Measurements from ENCODE around the gene AVPR2. TPM values are rescaled to one million over a fixed set of nuclear protein-coding genes. Genes with fewer than 3 reads are reported as not detected.

The AVPR2 gene
- total RNA-seq, 1 donor from 2014 or later: 3.0 TPM

DNA sequence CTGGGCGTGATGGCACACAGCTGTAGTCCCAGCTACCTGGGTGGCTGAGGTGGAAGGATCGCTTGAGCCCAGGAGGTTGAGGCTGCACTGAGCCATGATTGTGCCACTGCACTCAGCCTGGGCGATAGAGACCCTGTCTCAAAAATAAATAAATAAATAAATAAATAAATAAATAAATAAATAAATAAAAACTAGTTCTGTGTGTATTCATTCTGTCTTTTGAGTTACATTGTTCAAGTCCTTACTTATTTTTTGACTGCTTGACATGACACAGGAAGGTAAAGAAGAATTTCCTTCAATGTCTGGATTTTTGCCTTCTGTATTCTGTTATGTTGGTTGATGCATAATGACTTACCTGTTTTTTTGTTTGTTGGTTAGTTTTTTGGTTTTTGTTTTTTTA lies 32.6 kb downstream of the AVPR2 start:
- peaks cover 5% of the 10 kb centered on the region for H3K36me3 ChIP-seq
- no peak for DNase-seq
- H3K27ac ChIP-seq: no peak overlapping the region
- ATAC-seq: no peak
- no peaks in the 10 kb centered on the region for H3K9me3 ChIP-seq
- no peaks in the 10 kb centered on the region for H3K27me3 ChIP-seq
- H3K4me1 ChIP-seq: peaks cover 3% of the 10 kb centered on the region
- no peak overlapping the region for H3K4me3 ChIP-seq
- intact Hi-C loops (cut with DNase I): no loop called here
- TF ChIP-seq, protein P1, sequence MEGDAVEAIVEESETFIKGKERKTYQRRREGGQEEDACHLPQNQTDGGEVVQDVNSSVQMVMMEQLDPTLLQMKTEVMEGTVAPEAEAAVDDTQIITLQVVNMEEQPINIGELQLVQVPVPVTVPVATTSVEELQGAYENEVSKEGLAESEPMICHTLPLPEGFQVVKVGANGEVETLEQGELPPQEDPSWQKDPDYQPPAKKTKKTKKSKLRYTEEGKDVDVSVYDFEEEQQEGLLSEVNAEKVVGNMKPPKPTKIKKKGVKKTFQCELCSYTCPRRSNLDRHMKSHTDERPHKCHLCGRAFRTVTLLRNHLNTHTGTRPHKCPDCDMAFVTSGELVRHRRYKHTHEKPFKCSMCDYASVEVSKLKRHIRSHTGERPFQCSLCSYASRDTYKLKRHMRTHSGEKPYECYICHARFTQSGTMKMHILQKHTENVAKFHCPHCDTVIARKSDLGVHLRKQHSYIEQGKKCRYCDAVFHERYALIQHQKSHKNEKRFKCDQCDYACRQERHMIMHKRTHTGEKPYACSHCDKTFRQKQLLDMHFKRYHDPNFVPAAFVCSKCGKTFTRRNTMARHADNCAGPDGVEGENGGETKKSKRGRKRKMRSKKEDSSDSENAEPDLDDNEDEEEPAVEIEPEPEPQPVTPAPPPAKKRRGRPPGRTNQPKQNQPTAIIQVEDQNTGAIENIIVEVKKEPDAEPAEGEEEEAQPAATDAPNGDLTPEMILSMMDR (IDR thresholded peaks at IDR 0.05): no peak

DNA sequence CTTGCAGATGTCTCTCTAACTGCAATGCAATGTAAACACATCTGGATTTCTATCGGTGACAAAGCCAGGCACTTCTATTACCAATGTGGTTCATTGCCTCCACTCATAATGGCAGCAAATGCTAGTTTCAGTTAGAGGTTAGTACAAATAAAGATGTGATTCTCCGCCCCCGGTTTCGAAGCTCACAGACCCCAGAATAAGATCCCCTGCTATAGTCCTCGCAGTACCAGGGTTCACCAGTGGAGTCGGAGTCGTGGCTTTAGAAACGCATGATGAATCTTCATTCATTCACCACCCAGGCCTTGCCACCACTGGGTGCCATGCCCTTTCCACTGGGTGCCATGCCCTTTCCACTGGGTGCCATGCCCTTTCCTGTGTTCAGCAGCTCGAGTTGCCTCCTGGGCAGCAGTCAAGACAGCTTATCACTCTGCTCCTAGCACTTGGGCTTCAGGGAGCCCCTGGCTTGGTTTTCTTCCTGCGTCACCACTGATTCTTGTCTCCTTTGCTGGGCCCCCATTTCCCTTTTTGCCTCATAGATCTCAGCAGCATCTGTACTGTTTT lies 33.8 kb downstream of the AVPR2 start:
- DNase-seq: no peak
- no peak overlapping the region for H3K4me3 ChIP-seq
- TF ChIP-seq, protein P1 (IDR thresholded peaks at IDR 0.05): no peak
- H3K36me3 ChIP-seq: no peaks in the 10 kb centered on the region
- no peaks in the 10 kb centered on the region for H3K27me3 ChIP-seq
- ATAC-seq: no peak
- intact Hi-C loops (cut with DNase I): no loop called here
- H3K9me3 ChIP-seq: no peaks in the 10 kb centered on the region
- H3K27ac ChIP-seq: no peak overlapping the region
- peaks cover 3% of the 10 kb centered on the region for H3K4me1 ChIP-seq

DNA sequence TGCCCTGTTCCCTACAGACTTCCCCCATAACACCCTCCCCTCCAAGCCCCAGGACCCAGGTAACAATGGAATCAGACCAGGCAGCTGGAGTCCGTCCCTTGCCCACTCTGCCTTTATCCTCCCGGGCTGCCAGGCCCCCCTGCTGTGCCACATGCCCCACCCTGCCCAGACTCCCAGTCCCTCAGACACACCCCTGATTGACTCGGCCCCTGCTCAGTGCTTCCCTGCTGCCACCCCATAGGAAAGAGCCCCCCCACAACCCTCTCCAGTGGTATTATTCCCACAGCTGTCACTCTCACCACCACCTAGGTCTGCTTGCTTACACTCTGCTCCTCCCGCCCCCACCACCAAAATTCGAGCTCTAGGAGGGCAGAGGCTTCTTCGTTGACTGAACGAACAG lies 35.1 kb downstream of the AVPR2 start:
- TF ChIP-seq, protein P1 (IDR thresholded peaks at IDR 0.05): no peak
- H3K4me1 ChIP-seq: peaks cover 3% of the 10 kb centered on the region
- H3K27me3 ChIP-seq: no peaks in the 10 kb centered on the region
- no peak overlapping the region for H3K4me3 ChIP-seq
- DNase-seq (no peak), ATAC-seq (no peak)
- no peaks in the 10 kb centered on the region for H3K9me3 ChIP-seq
- H3K27ac ChIP-seq: no peak overlapping the region
- no peaks in the 10 kb centered on the region for H3K36me3 ChIP-seq
- intact Hi-C loops (cut with DNase I): no loop called here

DNA sequence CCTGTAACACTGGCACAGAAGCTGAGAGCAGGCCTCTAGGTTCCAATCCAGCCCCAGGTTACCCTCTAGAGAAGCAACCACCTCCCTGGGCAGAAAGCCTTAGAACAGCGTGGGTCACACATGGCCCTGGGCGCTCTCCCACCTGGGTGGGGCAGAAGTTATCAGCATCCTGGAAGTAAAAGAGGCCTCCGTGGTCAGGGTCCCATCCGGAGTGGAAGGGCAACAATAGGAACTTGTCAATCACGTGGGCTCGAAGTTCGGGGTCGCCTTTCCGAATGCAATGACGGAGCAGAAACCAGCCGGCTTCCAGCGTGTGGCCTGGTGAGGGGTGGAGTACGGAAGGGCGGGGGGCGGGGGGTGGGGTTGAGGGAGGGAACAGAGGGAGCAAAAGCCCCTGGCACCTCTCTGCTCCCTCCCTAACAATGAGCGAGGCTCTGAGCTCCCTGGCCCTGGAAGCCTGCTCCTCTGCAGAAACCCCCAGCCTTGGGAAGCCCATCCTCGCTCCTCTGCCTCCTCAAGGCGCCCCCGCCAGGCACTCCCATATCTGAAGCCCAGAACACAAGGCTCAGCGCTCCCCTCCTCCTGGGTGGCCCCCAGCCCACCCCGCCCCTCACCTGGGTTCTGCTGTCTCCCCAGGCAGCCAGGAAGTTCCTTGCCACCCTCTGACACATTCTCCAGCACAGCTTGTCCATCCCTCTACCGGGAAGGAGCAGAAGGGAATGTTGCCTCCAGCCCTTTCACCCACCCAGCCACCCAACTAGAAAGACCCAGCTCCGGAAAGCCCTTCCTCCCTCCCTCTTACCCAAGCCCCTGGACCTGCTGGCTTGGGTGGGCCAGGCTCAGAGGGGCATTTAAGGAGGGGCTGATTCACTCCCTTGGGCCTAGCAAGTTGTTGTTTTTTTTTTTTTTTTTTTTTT lies 37.1 kb downstream of the AVPR2 start:
- intact Hi-C loops (cut with DNase I): no loop called here
- TF ChIP-seq, protein P1 (IDR thresholded peaks at IDR 0.05): no peak
- ATAC-seq: no peak
- H3K27ac ChIP-seq: peak overlapping the region; percentile 11
- H3K27me3 ChIP-seq: no peaks in the 10 kb centered on the region
- no peaks in the 10 kb centered on the region for H3K9me3 ChIP-seq
- DNase-seq: no peak
- no peaks in the 10 kb centered on the region for H3K4me1 ChIP-seq
- peak overlapping the region; percentile 8 for H3K4me3 ChIP-seq
- no peaks in the 10 kb centered on the region for H3K36me3 ChIP-seq

DNA sequence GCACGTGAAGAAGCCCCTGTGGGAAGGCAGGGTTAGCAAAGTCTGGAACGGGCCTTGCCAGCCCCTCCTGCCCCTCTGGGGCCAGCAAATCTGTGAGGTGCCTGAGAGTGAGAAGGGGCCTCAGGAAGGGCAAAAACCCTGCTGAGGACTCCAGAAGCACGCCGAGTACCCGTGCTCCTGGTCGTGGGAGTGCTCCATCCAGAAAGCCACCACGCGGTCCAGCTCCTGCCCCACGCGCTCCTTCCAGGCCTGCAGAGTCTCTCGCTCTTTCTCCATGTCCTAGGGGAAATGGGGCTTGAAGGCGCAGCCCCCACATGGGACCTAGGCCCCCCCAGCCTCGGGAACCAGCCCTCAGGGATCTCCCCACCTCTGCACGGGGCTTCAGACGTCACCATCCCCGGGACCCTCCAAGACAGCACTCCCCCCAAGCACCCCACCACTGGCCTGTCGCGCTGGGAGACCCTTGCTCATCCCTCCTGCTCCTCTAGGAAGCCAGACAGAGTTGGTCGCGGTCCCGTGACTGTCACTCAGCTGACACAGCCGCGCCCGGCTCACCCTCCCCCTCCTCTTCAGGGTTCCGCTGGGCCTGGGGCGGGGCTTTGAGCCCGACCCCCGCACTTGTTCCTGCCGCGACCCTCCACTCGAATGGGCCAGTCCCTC lies 39.8 kb downstream of the AVPR2 start, which contains the start of gene RENBP:
Gene RENBP, minus strand, starts transcription at position 504 of the 660 bp plus-strand sequence. Its CDS starts 33 bp downstream, at position 471.
- Histone ChIP-seq H3K4me3 (peak within 1 kb of the TSS; percentile 51), H3K27me3 (no peaks in the 10 kb centered on the region), H3K27ac (peak within 1 kb of the TSS; percentile 47), H3K9me3 (no peaks in the 10 kb centered on the region), H3K4me1 (peaks cover 2% of the 10 kb centered on the region), H3K36me3 (peaks cover 1% of the 10 kb centered on the region)
- TF ChIP-seq, protein P1 (IDR thresholded peaks at IDR 0.05): no peak
- intact Hi-C loops (cut with DNase I): no loop called here
- DNase-seq (peak; percentile 86), ATAC-seq (peak; percentile 77)
